GM18526 (cell line): ENCODE measurements around the gene SLC39A7.

Experiments
- POLR2A ChIP-seq: IDR thresholded peaks from 3 replicates; pipeline ENCODE4 v1.6.1; 2011; ENCODE audit not compliant: insufficient read length; ENCODE audit errors: extremely low read depth

Gene SLC39A7

GRCh38 chr6:33177552-33178446, 22.9 kb upstream of the SLC39A7 start:
- no peak for TF ChIP-seq POLR2A

GRCh38 chr6:33178755-33179475, 21.8 kb upstream of the SLC39A7 start:
- no peak for TF ChIP-seq POLR2A

DNA sequence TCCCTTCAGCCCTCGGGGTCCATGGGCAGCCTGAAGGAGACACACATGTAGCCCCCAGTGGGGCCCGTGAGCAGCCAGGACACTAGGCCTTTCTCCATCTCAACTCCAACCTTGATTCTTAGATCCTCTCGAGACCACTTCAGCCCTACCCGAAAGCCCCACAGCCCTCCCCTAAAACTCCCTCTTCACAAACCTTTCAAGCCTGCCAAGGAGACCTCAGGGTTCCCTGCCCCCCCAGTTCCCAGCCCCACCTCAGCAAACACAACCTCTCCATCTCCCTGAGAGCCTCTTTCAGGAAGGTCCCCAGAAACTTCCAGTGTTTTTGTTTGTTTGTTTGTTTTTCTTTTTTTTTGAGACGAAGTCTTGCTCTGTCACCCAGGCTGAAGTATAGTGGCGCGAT, 19.5 kb upstream of the SLC39A7 start:
- no peak for TF ChIP-seq POLR2A

DNA sequence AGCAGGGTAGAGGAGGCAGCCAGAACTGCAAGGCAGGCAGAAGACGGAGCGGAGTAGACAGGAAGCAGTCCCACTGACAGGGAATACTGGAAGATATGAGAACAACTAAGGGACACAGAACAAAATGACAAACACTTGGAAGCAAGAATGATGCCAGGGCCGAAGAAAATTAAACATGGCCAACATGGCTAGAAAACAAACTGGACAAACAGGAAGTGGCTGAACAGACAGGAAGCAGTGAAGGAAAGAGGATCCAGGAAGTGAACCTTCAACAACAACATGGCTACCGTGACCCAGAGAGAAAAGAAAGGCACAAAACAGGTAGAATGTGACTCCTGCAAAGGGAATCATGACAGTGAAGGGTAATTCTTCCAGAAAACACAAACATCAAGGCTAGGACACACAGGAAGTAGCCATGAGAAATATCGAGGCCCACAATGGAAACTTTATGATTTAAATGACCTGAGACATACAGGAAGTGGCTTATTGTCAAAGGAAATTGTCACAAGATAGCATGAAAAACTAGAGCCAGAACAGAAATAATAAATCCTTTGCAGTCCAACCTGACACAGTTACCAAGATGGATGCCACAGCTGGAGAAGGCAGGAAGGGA, 17.5 kb upstream of the SLC39A7 start:
- TF ChIP-seq POLR2A, result no peak

- no peak for TF ChIP-seq POLR2A
Measured at GRCh38 chr6:33185190-33185589, 15.5 kb upstream of the SLC39A7 start.

DNA sequence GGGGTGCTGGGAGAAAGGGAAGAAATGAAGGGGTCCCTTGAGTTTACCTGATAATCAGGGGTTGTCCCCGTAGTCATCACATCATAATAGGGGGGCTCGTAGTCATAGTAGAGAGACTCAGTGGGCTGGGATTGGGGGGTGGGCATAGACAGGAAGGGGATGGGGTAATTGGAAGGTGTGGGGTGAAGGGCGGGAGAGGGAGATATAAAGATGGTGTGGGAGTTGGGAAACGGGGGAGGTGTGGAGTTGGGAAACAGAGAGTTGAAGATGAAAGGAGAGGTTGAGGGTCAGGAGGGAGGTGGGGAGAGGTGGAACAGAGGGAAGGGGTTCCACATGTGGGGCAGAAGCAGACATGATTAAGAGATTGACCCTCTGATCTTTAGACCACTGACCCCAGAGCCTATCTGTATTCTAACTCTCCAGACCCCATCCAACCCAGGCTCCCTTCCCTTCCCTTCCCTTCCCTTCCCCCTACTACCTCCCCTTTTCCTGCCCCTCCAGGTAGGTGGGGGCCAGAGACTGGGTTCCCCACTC, 14.9 kb upstream of the SLC39A7 start:
- TF ChIP-seq POLR2A, result no peak

DNA sequence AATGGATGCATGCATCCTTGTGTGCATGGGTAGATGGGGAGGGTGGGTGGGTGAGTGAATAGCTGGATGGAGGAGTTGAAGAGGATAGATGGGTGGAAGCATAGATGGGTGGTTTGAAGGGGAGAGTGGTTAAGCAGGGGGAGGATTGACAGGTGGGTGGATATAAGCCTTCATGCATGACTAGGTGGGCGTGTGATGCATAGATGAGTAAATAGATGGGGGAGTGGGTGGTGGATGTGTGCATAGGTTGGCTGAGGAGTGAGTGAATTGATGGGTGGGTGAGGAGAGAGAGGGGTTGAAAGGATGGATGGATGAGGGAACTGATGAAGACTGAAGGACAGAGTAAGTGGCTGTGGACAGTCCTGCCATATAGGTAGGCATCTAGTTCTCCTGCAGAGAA, 12.9 kb upstream of the SLC39A7 start:
- TF ChIP-seq POLR2A, result no peak

GRCh38 chr6:33189164-33189563, 11.5 kb upstream of the SLC39A7 start:
- no peak for TF ChIP-seq POLR2A

DNA sequence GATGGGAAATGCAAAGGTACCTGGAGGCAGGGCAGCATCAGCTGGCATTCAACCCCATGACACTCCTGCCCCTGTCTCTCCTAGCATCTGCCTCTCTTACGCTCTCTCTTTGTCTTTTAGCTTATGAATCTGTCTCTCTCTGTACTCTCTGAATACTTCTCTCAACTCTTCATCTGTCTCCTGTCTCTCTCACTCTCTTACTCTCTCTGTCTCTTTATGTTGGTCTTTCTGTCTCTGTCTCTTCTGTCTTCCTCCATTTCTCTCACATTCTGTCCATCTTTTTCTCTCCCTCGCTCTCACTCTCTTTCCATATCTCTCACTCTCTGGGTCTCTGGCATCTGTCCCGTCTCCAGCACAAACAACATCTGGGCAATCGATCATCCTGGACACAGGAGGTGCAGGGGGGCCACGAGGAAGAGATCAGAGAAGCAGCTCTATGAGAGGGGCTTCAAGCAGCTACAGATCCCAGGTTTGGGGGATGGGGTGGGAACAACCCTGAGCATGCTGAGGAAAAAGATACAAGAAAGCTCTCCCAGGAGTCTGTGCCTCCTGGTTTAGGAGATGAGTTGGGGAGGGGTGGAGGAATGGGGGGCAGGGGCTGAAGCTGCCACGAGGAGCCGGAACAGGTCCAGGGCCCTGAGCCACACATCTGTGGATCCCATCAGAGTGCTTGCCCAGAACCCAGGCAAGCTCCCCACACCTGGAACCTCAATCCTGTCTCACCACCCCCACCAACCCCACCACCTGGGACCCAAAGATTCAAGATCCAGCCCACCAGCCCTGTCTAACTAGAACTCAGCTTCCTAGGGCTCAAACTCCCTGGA, 10.8 kb upstream of the SLC39A7 start:
- no peak for TF ChIP-seq POLR2A

DNA sequence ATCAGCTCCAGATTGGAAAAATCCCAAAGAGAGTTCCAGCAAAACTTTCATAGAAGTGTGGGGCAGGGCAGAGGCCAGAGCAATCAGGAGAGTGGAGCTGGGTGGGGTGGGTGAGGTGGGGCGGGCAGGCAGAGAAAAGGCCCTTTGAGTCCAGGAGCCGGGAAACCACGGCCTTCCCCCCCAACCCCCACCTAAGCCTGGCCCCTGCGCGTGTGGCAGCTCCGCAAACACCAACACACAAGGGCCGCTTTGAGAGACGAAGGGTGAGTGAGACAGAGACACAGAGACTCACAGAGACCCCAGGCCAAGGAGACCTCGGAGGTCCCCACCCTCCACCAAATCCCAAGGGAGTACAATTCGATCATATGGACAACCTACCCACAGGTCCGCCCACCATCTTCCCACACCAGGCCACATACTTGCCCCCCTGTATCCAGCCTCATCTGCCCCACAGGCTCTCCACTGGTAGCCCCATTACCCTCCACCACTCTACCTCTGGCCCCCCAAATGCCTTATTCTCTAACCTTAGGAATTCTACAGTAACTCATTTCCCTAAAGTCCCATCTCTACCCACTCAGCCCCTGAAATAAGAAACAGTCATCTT, 10.1 kb upstream of the SLC39A7 start:
- no peak for TF ChIP-seq POLR2A

GRCh38 chr6:33191383-33192104, 9.1 kb upstream of the SLC39A7 start:
- no peak for TF ChIP-seq POLR2A

DNA sequence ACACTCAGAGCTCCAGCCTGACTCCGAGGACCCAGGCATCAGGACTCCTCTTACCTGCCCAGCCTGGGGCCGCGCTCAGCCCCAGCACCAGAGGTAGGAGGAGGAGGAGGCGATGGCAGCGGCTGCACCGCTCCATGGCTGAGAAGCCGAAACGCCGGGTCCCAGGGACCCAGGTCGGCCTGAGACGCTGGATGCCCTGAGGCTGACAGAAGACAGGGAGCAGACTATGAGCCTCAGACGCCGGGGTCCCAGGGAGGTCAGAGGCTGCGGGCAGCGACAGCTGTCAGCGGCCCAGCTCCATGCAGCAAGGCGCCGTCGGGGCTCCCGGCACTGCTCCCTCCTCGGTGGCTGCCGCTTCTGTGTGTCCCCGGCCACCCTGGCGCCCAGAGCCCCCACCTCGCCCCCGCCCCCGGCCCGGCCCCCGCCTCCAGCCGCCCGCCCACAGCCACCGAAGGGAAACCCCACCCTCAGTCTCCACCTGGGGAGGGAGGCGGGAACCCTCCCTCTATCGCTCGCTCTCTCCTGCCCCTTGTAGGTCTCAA, 8.5 kb upstream of the SLC39A7 start, which contains the start of gene COL11A2:
Gene COL11A2, minus strand, starts transcription at position 363 of the 542 bp plus-strand sequence. Its CDS starts 227 bp downstream, at position 136.
- no peak for TF ChIP-seq POLR2A

- TF ChIP-seq POLR2A, result no peak
Measured at GRCh38 chr6:33192671-33193602, 7.7 kb upstream of the SLC39A7 start.

GRCh38 chr6:33193619-33194018, 7.0 kb upstream of the SLC39A7 start:
- no peak for TF ChIP-seq POLR2A
